Stimulated activated CD8-positive, alpha-beta memory T cell treated with anti-CD3 and anti-CD28 coated beads, Interleukin-4, amount 100 ng/mL, for 24 hours (primary cell): ENCODE results near the gene MUC5AC.
"Not testable (repeated sequence)": the region's sequence is repeated elsewhere in the genome, so short reads cannot be mapped to it uniquely, and the experiment has no call there.

Experiments
- DNase-seq: peaks from one replicate; pipeline ENCODE4 v3.0.0-alpha.2; 2020; ENCODE audit warnings: low read depth

MUC5AC gene

DNA sequence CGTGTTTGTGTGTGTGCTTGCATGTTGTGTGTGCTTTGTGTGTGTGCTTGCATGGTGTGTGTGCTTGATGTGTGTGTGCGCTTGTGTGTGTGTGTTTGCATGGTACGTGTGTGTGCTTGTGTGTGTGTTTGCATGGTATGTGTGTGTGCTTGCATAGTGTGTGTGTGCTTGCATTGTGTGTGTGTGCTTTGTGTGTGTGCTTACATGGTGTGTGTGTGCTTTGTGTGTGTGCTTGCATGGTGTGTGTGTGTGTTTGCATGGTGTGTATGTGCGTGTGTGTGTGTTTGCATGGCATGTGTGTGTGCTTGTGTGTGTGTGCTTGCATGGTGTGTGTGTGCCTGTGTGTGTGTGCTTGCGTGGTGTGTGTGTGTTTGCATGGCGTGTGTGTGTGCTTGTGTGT lies 10.0 kb upstream of the MUC5AC start:
- no peak for DNase-seq

DNA sequence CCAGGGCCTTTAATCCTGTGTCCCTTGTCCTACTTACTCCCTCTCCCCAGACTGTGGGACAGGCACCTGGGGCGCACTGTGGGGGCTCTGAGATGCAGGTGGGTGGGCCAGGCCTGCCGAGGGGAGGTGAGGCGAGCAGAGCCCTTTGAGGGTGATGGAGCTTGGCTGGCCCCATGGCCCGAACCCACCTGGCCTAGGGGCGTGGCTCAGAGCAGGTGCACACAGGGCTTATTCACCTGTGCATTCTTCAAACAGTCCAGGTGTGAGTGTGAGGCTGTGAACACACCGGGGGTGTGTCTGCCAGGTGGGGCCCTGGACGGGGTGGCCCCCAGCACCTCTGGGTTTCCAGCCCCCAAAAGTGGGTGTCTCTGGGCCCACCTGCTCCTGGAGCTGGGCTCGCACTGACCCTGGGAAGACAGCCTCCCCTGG lies 9.0 kb upstream of the MUC5AC start:
- DNase-seq = no peak

DNA sequence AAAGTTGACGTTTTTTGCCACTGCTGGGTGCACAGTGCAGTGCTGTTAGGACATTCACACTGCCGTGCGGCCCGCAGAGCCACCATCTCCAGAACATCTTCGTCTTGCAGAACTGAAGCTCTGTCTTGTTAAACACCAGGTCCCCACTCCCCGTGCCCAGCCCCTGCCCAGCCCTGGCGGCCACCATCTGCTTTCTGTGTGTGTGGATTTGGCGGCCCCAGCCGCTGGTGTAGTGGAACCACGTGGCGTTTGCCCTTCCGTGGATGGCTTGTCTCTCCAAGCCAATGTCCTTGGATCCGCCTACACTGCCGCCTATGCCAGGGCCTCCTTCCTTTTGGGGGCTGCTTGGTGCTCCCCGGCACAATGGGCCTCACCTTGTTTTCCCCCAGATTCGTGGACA lies 8.2 kb upstream of the MUC5AC start:
- no peak for DNase-seq

DNA sequence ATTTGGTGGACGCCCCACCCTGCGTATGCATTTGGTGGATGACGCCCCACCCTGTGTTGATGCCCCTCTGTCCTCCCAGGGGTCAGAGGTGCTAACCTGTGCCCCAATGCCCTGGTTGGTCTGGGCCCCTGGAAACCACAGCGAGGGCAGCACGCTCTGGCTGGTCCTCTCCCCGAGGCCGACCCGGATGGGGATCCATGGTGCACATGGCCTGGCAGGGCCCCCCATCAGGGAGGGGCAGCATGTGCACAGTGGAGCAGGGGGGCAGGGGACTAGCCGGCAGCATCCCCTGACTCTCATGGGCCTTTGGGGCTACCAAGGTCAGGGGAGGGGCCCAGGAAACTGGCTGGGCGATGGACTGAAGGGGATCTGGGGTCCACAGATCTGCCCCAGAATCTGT lies 7.6 kb upstream of the MUC5AC start:
- DNase-seq = no peak

DNA sequence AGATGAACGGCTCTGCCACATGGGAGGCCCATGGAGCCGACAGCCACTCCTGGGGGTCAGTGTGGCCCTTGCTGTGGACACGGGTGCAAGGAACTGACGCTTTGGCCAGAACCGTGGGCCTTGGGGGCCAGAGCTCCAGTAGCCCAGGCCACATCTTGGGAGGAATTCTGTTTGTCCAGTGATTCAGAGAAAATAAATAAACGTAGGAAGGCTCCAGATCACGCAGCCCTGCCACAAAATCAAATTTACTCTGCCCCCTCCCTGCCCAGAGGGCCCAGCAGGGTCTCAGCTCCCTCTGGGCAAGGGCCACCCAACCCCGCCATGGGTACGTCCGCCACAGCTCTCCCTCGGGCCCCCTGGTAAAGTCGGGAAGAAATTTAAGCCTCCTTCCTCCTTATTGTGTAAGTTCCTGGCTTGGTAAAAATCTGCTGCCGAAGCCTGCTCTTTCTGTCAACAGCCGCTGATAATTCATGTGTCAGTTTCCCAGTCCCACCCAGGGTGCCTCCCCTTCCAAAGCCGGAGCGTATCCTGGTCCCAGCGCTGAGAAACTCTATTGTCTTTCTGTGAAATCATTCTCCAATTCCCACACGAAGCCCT lies 6.9 kb upstream of the MUC5AC start:
- DNase-seq = no peak

DNA sequence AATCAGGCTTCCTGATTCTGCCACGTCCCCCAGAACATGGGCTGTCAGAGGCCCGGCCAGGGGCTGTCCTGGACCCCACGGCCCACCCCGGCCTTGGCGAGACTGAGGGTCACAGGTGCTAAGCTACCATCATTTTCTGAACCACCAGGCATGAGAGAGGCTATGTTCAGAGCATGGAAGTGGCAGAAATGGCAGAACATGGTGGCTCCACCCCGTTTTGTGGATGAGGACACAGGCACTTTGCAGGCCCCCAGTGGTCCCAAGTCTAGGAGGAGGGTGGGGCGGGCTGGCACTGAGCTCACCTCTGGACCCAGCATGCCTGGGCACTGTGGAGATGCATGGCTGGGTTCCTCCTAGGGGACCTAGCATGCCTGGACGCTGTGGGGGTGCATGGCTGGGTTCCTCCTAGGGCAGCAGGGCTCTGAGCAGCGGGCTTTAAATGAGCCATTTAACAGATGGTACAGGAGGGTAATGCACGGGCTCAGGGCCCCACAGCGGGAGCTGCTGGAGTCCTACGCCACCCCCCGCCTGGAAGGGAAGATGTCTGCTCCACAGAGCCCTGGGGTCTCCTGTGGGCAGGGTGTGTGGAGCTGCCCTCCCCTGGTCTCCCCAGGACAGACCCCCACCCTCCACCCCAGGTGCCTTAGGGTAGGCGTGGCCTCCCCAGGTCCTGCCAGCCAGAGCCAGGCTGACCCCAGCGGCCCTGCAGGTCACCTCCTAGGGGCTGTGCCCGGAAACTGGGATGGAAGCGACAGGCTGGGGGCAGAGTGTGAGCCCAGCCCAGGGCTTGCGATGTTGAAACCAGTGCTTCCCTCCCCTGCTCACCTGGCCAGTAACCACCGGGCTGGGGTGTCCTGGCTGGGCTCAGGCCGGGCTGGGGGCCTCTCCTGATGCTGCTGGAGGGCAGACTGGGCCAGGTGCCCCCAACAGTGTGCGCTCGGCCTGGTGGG lies 6.1 kb upstream of the MUC5AC start:
- no peak for DNase-seq

DNA sequence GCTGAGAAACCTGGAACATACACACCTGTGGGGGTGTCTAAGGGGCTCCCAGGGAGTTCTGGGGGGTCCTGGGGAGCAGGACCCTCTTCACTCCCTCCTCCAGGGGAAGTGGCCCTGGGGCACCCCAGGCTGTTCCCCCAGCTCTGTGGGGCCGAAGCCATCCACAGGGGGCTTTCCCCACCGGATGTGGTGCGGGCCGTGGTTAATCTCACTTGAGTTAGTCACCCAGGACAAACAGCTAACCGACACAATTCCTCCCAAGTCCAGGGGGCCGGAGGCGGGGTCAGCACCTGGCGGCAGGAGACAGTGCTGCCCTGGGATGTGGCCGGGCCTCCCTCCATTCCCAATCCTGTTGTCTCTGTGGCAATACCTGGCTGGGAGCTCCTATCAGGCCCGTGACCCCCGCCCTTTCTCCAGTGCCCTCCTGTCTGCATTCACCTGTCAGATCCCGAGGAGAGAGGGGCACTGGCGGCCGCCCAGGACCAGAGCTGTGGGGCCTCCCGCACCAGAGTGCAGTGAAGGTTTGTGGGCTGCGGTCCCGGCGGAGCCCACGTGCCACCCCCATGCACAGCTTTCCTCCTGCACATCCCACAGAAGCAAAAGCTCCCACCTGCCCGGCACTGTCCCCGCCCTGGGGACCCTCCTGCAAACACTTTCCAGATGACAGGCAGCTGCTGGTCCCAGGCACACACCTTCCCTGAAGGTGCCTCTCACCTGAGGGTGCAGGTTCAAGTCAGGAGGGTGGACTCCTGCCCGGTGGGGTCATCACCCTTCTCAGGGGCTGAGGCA lies 5.2 kb upstream of the MUC5AC start:
- DNase-seq = peak; percentile 10

DNA sequence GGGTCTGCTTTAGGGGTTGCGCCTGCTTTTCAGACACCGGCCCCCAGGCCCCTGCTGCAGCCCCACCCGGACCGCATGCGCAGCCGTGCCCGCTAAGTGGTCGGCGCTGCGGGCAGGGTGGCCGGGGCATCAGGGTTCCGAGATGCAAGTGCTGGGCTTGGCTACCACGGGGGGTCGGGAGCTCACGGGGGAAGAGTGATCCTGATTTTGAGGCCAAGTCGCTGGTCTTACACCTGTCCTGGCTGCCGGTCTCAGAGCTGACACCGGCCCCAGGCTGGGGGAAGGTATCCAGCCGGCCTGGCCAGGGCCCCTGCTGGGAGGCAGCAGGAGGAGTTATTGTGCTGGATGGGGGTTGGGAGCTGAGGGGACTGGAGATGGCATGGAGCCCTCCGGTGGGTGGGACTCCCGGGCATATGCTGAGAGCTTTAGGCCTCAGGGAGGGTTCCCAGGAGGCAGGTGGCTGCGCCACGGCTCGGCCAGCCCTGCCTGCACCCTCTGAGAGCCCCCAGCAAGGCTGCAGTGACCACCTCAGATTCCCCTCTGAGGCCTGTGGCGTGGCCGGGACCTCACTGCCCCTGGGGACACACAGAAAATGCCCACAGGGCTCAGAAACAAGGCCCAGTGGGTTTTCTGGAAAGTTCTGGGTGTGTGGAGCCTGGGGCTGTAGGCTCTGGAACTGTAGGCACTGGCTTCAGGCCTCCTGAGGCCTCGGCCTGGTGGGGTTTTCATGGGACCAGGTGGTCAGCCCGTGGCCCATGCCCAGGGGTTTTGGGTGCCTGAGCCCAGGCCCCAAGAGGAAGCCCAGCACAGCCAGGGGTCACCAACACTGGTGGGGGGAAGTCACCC lies 4.4 kb upstream of the MUC5AC start:
- no peak for DNase-seq

DNA sequence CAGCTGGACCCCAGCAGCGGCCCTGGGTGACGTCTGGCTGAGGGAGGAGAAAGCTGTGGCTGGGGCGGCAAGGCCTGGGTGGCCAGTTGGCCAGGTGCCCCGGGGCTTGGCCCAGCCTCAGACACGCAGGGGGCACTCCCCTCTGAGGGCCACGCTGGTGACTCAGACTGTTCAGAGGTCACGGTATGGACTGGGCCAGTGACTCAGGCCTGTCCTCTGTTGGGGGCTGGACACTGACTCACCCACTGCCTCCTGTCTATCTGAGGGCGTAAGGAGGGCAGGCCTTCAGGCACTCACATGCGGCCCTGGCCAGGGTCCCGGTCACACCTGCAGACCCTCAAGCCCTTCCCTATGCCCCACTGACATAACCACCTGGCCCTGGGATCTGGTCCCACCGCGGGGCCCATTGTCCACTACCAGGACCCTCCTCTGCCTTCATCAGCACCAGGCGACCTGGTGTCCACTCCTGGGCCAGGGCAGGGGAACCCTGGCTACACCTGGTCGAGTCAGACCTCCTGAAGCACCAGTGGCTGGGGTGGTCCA lies 3.7 kb upstream of the MUC5AC start:
- DNase-seq = no peak

DNA sequence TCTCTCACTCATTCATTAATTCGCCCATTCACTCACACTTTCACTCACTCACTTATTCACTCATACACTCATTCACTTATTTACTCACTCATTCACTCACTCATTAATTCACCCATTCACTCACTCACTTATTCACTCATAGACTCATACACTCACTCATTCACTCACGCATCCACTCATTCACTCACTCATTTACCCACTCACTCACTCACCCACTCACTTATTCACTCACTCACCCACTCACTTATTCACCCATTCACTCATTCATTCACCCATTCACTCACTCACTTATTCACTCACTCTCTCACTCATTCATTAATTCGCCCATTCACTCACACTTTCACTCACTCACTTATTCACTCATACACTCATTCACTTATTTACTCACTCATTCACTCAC lies 3.1 kb upstream of the MUC5AC start:
- DNase-seq = not testable (repeated sequence)

DNA sequence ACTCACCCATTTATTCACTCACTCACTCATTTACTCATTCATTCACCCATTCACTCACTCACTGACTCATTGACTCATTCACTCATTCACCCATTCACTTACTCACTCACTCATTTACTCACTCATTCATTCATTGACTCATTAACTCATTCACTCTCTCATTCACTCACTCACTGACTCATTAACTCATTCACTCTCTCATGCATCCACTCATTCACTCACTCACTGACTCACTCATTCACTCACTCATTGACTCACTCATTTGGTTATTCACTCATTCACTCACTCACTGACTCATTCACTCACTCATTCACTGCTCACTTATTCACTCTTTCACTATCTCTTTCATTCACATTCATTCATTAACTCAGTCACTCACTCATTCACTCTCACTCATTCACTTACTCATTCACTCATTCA lies 2.5 kb upstream of the MUC5AC start:
- DNase-seq = no peak

DNA sequence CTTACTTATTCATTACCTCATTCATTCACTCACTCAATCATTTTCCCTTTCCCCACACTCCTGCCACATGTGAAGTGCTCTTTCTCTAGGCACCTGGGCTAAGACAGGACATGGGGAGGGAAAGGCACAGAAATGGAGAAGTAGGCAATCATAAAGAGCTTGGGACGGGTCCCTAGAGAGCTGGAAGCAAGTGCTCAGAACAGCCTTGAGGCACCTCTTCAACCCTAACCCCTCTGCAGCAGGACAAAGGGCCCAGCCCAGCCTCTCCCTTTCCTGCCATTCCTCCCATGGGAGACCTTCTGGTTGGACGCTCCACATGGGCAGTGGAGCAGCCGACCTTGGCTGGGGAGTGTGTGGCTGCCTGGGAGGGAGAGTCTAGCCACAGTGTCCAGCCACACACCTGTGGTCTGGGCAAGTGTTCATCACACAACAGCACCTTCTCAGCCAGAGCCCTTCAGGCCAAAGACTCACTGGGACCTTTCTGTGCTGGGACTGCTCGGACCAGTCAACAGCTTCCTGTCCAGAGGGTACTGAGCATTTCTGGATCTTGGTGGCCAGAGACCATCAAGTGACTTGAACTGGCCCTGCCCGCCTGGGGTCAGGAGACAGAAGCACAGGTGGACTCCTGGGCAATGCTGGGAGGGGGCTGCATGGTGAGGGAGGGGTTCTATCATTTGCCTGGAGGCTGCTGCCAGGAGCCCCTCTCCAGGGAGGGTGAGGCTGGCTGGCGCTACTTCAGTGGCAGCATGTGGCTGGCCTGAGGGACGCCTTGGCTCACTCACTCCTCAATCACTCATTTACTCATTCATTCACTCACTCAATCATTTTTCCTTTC lies 1.0 kb upstream of the MUC5AC start:
- no peak for DNase-seq

DNA sequence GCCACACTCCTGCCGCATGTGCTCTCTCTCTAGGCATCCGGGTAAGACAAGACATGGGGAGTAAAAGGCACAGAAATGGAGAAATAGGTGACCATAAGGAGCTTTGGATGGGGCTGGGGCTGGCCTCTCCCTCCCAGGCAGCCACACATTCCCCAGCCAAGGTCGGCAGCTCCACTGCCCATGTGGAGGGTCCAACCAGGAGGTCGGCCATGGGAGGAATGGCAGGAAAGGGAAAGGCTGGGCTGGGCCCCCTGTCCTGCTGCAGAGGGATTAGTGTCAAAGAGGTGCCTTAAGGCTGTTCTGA lies 460 bp upstream of the MUC5AC start:
- no peak for DNase-seq

DNA sequence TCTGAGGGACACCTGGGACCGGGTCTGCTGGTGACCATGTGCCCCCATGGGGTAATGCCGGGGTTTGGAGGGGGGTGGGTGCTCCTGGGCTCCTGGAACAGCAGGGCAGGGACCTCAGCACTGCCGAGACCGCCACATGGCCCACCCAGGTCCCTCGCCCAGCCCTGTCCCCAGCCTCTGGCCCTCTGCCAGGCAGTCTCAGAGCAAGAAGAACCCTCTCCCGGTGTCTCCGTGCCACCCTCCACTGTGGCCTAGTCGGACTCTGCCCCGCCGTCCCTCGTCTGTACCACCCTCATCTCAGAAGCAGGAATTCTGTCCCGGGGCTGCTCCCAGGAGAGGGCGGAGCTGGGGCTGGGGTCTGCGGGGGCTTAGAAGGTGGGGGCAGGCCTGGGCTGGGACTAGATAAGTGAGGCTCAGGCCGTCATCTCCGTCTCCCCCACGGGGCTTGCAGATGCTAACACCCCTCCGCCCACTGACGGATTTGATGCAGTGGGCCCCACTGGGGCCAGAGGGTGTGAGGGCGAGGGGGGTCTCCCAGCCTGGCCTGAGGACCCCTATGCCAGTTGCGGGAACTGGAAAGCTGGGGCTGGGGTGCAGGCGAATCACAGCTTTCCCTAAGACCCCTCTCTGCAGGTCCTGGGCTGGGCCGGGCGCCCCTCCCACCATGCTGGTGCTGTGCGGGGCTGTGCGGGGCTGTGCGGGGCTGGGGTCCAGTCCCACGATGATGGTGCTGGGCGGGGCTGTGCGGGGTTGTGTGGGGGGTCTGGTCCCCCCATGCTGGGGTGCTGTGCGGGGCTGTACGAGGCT lies 1.1 kb downstream of the MUC5AC start:
- DNase-seq = no peak

DNA sequence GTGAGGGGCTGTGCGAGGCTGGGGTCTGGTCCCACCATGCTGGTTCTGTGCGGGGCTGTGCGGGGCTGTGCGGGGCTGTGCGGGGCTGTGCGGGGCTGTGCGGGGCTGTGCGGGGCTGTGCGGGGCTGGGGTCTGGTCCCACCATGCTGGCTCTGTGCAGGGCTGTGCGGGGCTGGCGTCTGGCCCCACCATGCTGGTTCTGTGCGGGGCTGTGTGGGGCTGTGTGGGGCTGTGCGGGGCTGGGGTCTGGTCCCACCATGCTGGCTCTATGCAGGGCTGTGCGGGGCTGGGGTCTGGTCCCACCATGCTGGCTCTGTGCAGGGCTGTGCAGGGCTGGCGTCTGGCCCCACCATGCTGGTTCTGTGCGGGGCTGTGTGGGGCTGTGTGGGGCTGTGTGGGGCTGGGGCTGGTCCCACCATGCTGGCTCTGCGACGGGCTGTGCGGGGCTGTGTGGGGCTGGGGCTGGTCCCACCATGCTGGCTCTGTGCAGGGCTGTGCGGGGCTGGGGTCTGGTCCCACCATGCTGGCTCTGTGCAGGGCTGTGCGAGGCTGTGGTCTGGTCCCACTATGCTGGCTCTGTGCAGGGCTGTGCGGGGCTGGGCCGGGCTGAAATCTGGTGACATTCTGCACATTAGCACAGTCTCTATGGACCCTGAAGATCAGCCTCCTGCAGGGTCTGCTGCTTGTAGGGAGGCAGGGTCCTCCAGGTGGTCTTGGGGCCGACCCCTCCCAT lies 1.9 kb downstream of the MUC5AC start:
- DNase-seq = not testable (repeated sequence)

DNA sequence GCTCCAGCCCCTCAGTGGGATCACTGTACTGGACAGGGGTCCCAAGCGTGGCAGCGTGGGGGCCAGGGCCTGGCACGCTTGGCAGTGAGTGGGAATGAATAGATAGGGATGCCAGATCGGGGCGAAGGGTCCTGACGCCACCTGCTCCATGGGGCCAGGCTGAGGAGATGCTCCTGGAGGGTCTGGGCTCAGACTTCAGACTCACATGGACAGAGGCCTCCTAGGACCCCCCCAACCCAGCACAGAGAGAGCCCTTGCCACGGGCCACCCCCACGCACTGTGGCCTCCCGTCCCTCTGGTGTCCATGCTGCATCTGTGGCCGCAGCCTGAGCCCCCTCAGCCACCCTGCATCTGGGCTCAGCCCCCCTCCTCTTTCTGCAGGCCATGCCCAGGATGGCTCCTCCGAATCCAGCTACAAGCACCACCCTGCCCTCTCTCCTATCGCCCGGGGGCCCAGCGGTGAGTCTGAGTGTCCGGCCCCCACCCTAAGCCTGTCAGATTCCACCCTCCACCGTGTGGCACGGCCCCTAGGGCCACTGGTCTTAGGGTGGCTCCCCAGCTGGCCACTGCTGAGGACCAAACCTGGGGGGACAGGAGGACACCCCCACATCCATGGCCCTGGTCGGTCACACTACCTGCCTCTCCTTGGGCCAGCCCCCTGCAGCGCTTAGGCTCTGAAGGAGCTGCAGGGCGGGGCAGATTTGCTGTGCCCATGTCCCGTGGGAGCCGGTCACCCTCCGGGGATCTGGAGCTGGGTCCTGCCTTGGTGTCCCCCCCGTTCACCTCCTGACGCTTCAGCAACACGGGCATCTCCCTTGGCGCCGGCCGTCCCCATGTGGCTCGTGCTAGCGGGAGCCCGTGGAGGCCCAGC lies 2.7 kb downstream of the MUC5AC start:
- no peak for DNase-seq

DNA sequence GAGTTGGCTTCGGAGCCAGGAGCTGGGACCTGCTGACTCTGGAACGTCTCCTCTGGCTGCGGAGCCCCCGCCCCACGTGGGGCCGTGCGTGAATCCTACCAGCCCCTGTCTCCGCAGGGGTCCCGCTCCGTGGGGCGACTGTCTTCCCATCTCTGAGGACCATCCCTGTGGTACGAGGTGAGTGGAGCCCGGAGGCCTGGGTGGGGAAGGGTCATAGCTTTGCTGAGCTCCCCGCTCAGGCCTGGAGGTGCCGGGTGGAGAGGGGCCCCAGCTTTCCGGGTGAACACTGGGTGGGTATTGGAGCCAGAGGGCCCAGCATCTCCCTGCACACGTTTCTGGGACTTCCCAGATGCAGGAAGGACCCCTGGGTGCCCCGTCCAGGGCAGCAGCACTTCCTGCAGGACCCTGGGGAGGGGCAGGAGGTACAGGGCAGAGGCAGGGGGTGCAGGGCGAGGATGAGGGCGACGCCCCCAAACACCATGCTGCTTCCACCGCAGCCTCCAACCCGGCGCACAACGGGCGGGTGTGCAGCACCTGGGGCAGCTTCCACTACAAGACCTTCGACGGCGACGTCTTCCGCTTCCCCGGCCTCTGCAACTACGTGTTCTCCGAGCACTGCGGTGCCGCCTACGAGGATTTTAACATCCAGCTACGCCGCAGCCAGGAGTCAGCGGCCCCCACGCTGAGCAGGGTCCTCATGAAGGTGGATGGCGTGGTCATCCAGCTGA lies 3.8 kb downstream of the MUC5AC start:
- DNase-seq = no peak

DNA sequence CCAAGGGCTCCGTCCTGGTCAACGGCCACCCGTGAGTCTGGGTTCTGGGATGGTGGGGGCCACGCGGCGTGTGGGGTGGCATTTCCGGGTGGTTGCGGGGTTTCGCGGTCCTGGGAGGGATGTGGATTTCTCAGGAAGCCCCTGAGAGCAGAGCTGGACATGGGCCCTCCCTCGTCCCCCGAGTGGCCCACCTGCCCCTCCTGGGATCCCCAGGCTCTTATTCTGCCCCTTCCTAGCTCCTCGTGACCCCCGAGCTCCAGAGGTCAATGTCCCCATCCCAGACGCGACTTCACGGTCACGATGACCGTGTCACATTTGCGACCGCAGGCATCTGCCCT lies 4.4 kb downstream of the MUC5AC start:
- DNase-seq = no peak
